ENCODE measurements around the gene UBE2Z.

The UBE2Z gene

GRCh38 chr17:48961516-48962233, 53.5 kb downstream of the UBE2Z start:
- DNase-seq = no peak

DNA sequence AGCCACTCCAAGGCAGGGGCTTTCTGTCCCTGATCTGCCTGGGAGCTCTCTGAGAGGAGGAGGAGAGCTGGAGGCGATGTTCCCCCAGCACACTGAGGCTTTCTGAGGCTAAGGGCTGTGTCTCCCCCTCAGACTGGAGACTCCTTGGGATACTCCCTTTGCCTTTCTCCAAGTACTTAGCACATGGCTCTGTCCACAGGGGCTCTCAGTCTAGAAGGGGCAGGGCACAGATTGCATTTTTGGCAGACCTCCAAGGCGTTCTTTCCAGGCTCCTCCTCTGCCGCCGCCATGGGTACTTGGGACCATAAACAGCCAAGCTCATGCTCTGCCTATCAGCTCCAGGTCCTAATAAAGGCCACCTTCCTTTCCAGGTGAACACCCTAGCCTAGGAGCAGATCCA, 62.0 kb downstream of the UBE2Z start:
- peak; percentile 81 for DNase-seq

DNA sequence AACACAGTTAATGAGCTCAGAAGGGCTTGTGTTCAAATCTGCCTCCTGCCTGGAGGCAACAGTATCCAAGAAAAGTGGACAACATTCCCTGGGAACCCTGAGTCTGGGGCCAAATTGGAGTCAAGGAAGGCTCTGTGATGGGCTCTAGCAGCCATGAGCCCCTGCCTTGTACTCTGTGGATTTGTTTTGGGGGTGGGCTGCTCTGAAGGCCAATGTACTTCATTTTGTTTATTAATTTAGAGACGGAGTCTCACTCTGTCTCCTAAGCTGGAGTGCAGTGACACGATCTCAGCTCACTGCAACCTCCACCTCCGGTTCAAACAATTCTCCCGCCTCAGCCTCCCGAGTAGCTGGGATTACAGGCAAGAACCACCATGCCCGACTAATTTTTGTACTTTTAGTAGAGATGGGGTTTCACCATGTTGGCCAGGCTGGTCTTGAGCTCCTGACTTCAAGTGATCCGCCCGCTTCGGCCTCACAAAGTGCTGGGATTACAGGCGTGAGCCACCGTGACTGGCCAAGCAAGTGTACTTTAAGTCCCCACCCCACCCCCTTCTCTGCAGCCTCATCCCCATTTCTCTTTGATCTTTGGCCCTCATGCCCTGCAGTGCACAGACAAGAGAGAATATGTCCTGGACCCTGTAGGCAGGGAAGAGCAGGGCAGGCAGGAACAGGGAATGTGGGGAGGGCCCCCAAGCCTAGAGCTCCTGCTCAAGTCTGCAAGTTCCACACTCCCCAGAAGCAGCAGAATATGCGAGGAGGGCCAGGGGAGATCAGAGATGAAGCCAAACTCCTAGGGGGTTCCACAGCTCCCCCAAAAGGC, 62.9 kb downstream of the UBE2Z start:
- DNase-seq = no peak

DNA sequence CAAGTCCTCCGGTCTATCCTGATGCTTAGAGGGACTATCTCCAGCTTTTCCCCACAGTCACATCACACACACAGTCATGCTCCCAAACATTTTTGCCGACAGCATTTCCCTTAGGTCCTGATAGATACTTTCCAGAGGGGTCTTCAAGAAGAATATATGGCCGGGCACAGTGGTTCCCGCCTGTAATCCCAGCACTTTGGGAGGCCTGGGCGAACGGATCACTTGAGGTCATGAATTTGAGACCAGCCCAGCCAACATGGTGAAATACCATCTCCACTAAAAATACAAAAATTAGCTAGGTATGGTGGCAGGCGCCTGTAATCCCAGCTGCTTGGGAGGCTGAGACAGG, 64.5 kb downstream of the UBE2Z start:
- no peak for DNase-seq

- no peak for DNase-seq
These were observed 65.6 kb downstream of the UBE2Z start for GRCh38 chr17:48973806-48974205.
